AG09319 (cell line): ENCODE data around the gene SMIM35.
"Not testable (repeated sequence)": the region's sequence is repeated elsewhere in the genome, so short reads cannot be mapped to it uniquely, and the experiment has no call there.

Source experiments
- DNase-seq: peaks from one replicate; pipeline ENCODE4 v3.0.0-alpha.2; 2010; ENCODE audit warnings: low read depth; ENCODE audit errors: extremely low read depth
- TF ChIP-seq, protein P1 (sequence below): IDR thresholded peaks from 2 replicates; pipeline ENCODE4 v1.5.1; 2011; ENCODE audit warnings: low read depth, mild to moderate bottlenecking, inconsistent platforms, low read length, moderate library complexity

The SMIM35 gene

DNA sequence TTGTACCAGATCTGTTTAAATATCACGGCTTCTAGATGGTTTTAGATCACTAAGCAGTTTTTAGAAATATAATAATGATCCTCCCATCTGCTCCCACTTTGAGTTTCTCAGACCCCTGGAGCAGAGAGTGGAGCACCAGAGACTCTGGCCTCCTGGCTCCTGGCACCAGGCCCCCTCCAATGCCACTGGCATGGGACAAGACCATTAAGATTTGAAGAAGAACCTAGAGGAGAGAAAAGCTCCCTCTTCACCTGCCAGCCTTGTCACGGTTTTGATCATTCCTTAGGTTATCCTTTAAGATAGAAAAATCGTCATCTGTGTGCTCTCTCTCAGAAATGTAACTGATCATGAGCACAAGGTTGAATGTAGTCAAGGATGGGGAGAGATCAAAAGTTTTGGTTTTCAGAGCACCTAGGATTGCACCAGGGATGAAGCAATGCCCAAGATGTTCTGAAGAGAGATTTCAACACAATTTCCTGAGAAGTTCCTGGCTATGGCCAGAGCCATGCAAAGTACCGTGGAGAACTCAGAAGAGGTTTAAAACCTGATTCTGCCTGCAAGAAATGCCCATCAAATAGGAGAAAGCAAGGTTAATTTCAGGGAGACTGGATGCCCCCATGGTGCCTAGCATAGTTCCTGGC, 78.4 kb downstream of the SMIM35 start:
- DNase-seq: no peak
- TF ChIP-seq, protein P1, sequence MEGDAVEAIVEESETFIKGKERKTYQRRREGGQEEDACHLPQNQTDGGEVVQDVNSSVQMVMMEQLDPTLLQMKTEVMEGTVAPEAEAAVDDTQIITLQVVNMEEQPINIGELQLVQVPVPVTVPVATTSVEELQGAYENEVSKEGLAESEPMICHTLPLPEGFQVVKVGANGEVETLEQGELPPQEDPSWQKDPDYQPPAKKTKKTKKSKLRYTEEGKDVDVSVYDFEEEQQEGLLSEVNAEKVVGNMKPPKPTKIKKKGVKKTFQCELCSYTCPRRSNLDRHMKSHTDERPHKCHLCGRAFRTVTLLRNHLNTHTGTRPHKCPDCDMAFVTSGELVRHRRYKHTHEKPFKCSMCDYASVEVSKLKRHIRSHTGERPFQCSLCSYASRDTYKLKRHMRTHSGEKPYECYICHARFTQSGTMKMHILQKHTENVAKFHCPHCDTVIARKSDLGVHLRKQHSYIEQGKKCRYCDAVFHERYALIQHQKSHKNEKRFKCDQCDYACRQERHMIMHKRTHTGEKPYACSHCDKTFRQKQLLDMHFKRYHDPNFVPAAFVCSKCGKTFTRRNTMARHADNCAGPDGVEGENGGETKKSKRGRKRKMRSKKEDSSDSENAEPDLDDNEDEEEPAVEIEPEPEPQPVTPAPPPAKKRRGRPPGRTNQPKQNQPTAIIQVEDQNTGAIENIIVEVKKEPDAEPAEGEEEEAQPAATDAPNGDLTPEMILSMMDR: no peak

DNA sequence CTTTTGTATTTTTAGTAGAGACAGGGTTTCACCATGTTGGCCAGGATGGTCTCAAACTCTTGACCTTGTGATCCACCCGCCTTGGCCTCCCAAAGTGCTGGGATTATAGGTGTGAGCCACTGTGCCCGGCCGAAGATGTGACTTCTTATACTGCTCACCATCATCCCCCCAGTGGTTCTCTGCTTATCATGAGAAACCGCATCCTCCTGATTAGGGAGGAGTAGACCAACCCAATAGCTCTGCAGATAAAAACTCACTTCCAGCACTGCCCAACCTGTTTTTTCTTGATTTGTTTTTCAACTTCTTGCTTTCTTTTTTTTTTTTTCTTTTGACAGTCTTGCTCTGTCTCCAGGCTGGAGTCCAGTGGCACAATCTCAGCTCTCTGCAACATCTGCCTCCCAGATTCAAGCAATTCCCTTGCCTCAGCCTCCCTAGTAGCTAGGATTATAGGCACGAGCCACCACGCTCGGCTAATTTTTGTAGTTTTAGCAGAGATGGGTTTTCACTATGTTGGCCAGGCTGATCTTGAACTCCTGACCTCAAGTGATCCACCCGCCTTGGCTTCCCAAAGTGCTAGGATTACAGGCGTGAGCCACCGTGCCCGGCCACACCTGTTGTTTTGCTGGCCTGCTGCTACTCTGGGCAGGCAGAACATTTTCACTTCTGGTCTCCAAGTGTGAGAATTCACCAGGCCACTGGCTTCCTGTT, 79.0 kb downstream of the SMIM35 start:
- not testable (repeated sequence) for DNase-seq

DNA sequence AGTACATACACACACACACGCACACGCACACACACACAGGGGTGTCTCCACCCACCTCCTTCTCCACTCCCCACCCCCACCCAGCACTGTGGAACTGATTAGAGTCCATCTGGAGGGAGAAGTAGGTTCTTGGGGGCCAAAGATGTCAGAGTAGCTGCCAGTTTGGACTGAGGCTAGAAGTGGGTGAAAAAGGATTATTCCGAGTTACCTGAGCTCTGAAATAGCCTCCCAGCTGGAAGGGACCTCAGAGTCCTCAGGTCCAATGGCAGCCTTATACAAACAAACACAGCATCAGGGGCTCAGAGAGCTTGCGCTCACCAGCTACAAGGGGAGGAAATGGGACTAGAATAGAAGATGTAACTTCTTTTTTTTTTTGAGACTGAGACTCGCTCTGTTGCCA, 79.7 kb downstream of the SMIM35 start:
- TF ChIP-seq, protein P1: no peak
- DNase-seq: no peak

DNA sequence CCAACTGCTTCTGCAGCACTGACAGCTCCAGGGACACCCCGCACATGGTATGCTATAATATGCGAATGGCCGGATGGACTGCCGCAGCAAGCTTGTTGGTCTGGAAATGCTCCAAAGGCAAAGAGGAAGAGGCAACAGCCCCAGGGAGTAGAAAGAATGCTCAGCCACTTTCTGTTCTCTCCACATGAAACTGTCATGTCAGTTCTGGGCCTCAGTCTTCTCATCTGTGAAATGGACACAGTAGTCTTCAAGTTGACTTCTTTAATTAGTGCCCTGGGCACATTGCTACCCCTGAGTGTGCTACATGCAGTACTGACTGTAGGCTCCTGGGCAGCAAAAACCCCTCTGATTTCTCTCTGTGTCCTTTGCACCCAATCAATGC, 80.6 kb downstream of the SMIM35 start:
- DNase-seq: no peak
- TF ChIP-seq, protein P1: no peak

DNA sequence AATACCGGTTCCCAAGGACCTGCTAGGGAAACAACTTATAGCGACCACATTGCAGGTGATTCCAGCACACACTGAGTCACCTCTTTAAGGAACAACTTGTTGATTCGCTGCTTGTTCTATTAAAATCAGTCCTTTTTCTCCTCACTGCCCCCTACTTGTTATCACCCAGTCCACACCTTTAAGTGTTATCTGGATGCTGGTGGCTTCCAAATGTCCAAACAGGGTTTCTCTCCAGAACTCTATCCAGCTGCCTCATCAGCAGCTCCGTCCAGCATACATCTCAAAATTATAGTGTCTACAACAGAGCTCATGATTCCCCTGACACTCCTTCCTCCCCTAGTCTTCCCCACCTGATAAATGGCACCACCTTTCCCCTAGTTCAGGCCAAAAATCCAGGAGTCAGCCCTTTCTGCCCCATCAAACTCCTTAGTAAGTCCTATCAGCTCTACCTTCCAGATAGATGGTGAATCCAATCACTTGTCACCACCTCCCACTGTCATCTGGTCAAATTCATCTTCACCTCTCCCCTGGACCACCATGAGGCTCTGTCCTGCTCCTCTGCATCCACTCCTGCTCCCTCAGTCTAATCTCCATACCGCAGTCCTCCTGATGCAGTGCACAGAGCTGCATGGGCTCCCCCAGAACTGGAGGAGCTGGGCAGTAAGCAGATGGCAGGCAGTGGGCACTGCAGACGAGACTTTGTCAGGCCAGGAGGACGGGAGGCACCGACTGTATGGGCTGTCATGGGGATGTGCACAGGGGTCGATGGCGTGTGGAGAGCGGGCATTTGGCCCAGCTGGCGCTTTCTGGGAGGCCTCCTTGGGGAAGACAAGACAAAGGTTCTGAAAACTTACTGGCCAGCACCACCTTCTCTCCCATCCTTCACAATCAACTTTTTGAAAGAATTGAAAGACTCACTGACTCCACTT, 81.3 kb downstream of the SMIM35 start:
- no peak for DNase-seq
- TF ChIP-seq, protein P1: no peak

DNA sequence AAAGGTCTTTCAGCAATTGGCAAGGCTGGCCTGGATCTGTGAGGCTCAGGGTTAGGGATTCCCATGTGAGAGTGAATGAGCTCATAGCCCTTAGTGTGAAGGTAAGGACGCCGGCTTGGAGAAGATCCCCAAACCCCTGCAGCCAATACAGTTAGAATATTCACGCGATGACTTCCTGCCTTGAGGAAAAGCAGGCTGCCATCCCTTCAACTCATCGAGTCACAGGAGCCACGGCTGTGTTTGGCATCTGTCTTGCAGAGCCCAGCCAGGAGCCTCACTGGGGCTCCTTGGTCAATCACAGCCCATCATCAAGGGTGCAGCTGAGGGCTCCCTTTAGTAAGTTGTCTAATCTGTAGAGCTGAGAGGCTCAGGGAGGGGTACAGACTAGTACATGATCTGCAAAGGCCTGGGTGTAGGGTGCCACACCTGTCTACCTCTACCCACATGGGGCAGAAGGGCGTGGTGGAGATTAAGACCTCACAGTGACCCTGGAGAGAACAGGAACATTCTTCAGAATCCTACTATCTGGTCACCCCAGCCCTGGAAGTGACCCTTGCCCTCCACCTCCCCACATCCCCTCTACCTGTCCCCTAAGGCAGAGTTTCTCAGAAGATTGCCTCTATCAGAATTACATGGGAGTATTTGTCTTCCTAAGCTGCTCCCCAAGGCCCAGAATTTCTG, 82.1 kb downstream of the SMIM35 start:
- TF ChIP-seq, protein P1: no peak
- no peak for DNase-seq

DNA sequence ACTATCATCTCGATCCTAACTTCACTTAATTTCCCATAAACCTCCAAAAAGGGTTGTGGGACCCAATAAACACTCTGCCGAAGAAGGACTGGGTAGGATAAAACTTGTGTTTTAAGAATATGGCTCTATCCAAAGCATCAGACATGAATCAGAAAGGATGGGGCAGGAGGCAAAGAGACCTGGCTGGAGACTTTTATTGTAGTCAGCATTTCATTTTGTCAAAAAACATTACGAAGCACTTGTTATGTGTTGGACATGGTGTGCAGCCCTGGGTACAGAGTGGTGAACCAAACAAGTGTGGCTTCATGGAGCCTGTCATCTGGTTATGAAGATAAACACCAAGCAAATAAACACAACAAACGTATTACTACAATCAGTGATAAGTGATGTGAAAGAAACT, 83.3 kb downstream of the SMIM35 start:
- DNase-seq: no peak
- TF ChIP-seq, protein P1: no peak
